Panc1 (cell line): ENCODE data around the gene LPP.

Experiments used
- POLR2AphosphoS5 ChIP-seq: IDR thresholded peaks from 2 replicates; pipeline ENCODE4 v1.6.1; 2012; ENCODE audit warnings: mild to moderate bottlenecking, low read depth, low read length, moderate library complexity
- SIN3A ChIP-seq: IDR thresholded peaks from 2 replicates; pipeline ENCODE4 v1.6.1; 2012; ENCODE audit warnings: low read depth, mild to moderate bottlenecking, low read length, moderate library complexity, borderline replicate concordance; ENCODE audit not compliant: insufficient read depth
- TCF7L2 ChIP-seq: IDR thresholded peaks from 2 replicates; pipeline ENCODE4 v1.6.1; 2011; ENCODE audit warnings: mild to moderate bottlenecking, low read depth, low read length, inconsistent platforms
- TF ChIP-seq, protein P1 (sequence below): fragments of 450-650 bp; IDR thresholded peaks from 2 replicates; pipeline ENCODE4 v1.5.1; 2017; ENCODE audit warnings: mild to moderate bottlenecking
- TF ChIP-seq, protein P2 (sequence below), 2 experiments: IDR thresholded peaks; 2 replicates each; pipeline ENCODE4 v1.6.1; 2011 to 2012; ENCODE audit warnings: low read depth in 2 of 2, control low read depth in 1 of 2, low read length in 1 of 2, mild to moderate bottlenecking in 1 of 2, moderate library complexity in 1 of 2; ENCODE audit not compliant: insufficient read depth in 1 of 2

DNA sequence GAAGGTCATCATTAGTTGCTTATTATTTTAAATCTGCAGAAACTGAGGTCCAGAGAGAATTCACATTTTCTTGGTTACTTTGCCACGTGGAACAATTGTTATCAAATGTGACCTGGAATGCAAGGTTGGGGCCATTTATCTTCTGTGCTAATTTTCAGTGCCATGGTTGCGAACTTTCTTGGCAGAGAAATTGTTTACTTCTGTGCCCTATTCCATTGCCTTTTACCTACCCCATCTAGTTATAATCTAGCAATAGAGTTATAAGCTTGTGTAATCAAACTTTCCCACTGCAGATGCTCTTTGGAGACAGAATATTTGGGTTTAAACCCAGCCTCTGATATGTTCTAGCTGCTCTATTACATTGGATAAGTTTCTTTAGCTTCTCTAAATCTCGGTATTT, 242.9 kb downstream of the LPP start:
- TF ChIP-seq, protein P1, sequence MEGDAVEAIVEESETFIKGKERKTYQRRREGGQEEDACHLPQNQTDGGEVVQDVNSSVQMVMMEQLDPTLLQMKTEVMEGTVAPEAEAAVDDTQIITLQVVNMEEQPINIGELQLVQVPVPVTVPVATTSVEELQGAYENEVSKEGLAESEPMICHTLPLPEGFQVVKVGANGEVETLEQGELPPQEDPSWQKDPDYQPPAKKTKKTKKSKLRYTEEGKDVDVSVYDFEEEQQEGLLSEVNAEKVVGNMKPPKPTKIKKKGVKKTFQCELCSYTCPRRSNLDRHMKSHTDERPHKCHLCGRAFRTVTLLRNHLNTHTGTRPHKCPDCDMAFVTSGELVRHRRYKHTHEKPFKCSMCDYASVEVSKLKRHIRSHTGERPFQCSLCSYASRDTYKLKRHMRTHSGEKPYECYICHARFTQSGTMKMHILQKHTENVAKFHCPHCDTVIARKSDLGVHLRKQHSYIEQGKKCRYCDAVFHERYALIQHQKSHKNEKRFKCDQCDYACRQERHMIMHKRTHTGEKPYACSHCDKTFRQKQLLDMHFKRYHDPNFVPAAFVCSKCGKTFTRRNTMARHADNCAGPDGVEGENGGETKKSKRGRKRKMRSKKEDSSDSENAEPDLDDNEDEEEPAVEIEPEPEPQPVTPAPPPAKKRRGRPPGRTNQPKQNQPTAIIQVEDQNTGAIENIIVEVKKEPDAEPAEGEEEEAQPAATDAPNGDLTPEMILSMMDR, result no peak
- TF ChIP-seq POLR2AphosphoS5 (no peak), TCF7L2 (no peak), SIN3A (no peak)
- TF ChIP-seq, protein P2, sequence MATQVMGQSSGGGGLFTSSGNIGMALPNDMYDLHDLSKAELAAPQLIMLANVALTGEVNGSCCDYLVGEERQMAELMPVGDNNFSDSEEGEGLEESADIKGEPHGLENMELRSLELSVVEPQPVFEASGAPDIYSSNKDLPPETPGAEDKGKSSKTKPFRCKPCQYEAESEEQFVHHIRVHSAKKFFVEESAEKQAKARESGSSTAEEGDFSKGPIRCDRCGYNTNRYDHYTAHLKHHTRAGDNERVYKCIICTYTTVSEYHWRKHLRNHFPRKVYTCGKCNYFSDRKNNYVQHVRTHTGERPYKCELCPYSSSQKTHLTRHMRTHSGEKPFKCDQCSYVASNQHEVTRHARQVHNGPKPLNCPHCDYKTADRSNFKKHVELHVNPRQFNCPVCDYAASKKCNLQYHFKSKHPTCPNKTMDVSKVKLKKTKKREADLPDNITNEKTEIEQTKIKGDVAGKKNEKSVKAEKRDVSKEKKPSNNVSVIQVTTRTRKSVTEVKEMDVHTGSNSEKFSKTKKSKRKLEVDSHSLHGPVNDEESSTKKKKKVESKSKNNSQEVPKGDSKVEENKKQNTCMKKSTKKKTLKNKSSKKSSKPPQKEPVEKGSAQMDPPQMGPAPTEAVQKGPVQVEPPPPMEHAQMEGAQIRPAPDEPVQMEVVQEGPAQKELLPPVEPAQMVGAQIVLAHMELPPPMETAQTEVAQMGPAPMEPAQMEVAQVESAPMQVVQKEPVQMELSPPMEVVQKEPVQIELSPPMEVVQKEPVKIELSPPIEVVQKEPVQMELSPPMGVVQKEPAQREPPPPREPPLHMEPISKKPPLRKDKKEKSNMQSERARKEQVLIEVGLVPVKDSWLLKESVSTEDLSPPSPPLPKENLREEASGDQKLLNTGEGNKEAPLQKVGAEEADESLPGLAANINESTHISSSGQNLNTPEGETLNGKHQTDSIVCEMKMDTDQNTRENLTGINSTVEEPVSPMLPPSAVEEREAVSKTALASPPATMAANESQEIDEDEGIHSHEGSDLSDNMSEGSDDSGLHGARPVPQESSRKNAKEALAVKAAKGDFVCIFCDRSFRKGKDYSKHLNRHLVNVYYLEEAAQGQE (IDR thresholded peaks at IDR 0.05; ENCODE audit: insufficient read depth in 1 of 2, low read depth in 2 of 2, low read length in 1 of 2), result no peak
